Neural progenitor cell (in vitro differentiated cells): ENCODE data around the gene IRF8.

Experiments used
- CTCF ChIP-seq: fragments of 200-600 bp; sonication (generic); IDR thresholded peaks from 2 replicates; pipeline ENCODE4 v1.5.1; 2017; ENCODE audit warnings: antibody characterized with exemption, mild to moderate bottlenecking
- EZH2phosphoT487 ChIP-seq: fragments of 200-600 bp; sonication (generic); IDR thresholded peaks from 2 replicates; pipeline ENCODE4 v1.6.1; 2017; ENCODE audit warnings: antibody characterized with exemption

- TF ChIP-seq CTCF (no peak), EZH2phosphoT487 (no peak)
These were observed 41.6 kb upstream of the IRF8 start for GRCh38 chr16:85857406-85857805.
